Endothelial cell of umbilical vein (primary cell): Measurements from ENCODE around the gene LARGE1. TPM values are rescaled to one million over a fixed set of nuclear protein-coding genes. Genes with fewer than 3 reads are reported as not detected.

ENCODE experiments used
- BruUV-seq: library from RNA; stranded (reverse); fragments of 400-500 nt; replicated peaks from 2 replicates; lab custom pipeline; 2021; lab: Mats Ljungman, UMichigan
- CTCF ChIA-PET: fragments of 300-600, 350-600 bp; sonication (Branson Sonifier 250); formaldehyde crosslinking; loops from one replicate; lab custom pipeline; 2021; ENCODE audit warnings: antibody characterized with exemption, inconsistent platforms; lab: Charles Lee
- POLR2A ChIA-PET: fragments of 300-600, 350-600 bp; sonication (Branson Sonifier 250); formaldehyde crosslinking; loops from one replicate; lab custom pipeline; 2021; ENCODE audit warnings: antibody characterized with exemption, inconsistent platforms; lab: Charles Lee
- DNase-seq: peaks from one replicate; pipeline ENCODE4 v3.0.0-alpha.2; 2011; ENCODE audit warnings: low read depth, low spot score
- FAIRE-seq: peaks from 2 replicates; lab custom pipeline; 2011; peaks lifted over from hg19 to GRCh38; lab: Jason Lieb, UNC
- H2AFZ ChIP-seq: 2 replicates; pipeline ENCODE4 v1.6.0; 2012; ENCODE audit warnings: low read depth, low read length, control low read depth, inconsistent platforms
- H3K27ac ChIP-seq: 2 replicates; pipeline ENCODE4 v1.5.1; 2011; ENCODE audit warnings: low read depth, mild to moderate bottlenecking, control low read depth, low read length, moderate library complexity; ENCODE audit not compliant: insufficient read depth
- H3K27me3 ChIP-seq, 2 experiments: 2 replicates each; pipeline versions ENCODE4 v1.6.0 to v1.6.1; 2011; ENCODE audit warnings: low read length in 2 of 2, mixed read lengths in 1 of 2; ENCODE audit not compliant: control insufficient read depth in 2 of 2, insufficient read depth in 2 of 2
- H3K36me3 ChIP-seq, 2 experiments: 2 replicates in 1 of 2; 3 replicates in 1 of 2; pipeline ENCODE4 v1.5.1; 2011; ENCODE audit warnings: low read length in 2 of 2, mild to moderate bottlenecking in 1 of 2, moderate library complexity in 1 of 2; ENCODE audit not compliant: control insufficient read depth in 2 of 2, insufficient read depth in 2 of 2; ENCODE audit errors: extremely low read depth in 1 of 2
- H3K4me1 ChIP-seq: 3 replicates; pipeline ENCODE4 v1.5.1; 2011; ENCODE audit warnings: mild to moderate bottlenecking, low read length; ENCODE audit not compliant: control insufficient read depth, insufficient read depth; ENCODE audit errors: extremely low read depth
- H3K4me2 ChIP-seq: 2 replicates; pipeline ENCODE4 v1.6.1; 2011; ENCODE audit warnings: low read length, control low read depth, mixed read lengths; ENCODE audit not compliant: insufficient read depth
- H3K4me3 ChIP-seq, 3 experiments: fragments of 200-600 bp in 1 of 3; sonication (generic), shearing (Covaris generic) in 1 of 3; replicated peaks in 1 of 3; 2 replicates each; pipeline ENCODE4 v1.5.1; 2011 to 2016; ENCODE audit warnings: control low read depth in 3 of 3, low read length in 3 of 3, mild to moderate bottlenecking in 2 of 3, inconsistent platforms in 1 of 3, low read depth in 1 of 3, moderate library complexity in 1 of 3; ENCODE audit not compliant: insufficient read depth in 1 of 3
- H3K79me2 ChIP-seq: 2 replicates; pipeline ENCODE4 v1.6.0; 2012; ENCODE audit warnings: low read length, inconsistent platforms; ENCODE audit not compliant: control insufficient read depth, insufficient read depth
- H3K9ac ChIP-seq: replicated peaks from 2 replicates; pipeline ENCODE3; 2011; ENCODE audit warnings: low read length, control low read depth; ENCODE audit not compliant: insufficient read depth; ENCODE audit errors: extremely low read depth
- H3K9me1 ChIP-seq: replicated peaks from 3 replicates; pipeline ENCODE4 v1.6.0; 2011; ENCODE audit warnings: mild to moderate bottlenecking, low read length; ENCODE audit not compliant: control insufficient read depth, insufficient read depth; ENCODE audit errors: extremely low read depth
- H3K9me3 ChIP-seq: replicated peaks from 2 replicates; pipeline ENCODE4 v1.5.1; 2012; ENCODE audit warnings: low read length, inconsistent platforms; ENCODE audit not compliant: control insufficient read depth, insufficient read depth
- H4K20me1 ChIP-seq: replicated peaks from 2 replicates; pipeline ENCODE3; 2011; ENCODE audit warnings: mild to moderate bottlenecking, low read length; ENCODE audit not compliant: control insufficient read depth, insufficient read depth; ENCODE audit errors: extremely low read depth
- CTCF ChIP-seq, 2 donors: IDR thresholded peaks; 1 replicate in 1 of 2; 2 replicates in 1 of 2; pipeline ENCODE4 v1.5.1; 2011; ENCODE audit warnings: low read length in 2 of 2, mild to moderate bottlenecking in 2 of 2, moderate library complexity in 2 of 2, control low read depth in 1 of 2, inconsistent platforms in 1 of 2, low read depth in 1 of 2; ENCODE audit not compliant: insufficient read depth in 1 of 2; ENCODE audit errors: extremely low read depth in 1 of 2
- EZH2 ChIP-seq: IDR thresholded peaks from 2 replicates; pipeline ENCODE4 v1.6.1; 2012; ENCODE audit warnings: borderline replicate concordance, low read depth, mild to moderate bottlenecking, moderate library complexity, low read length, inconsistent platforms; ENCODE audit not compliant: severe bottlenecking
- FOS ChIP-seq: IDR thresholded peaks from 2 replicates; pipeline ENCODE4 v1.6.1; 2011; ENCODE audit warnings: mild to moderate bottlenecking, low read length, moderate library complexity, borderline replicate concordance; ENCODE audit not compliant: insufficient read depth
- GATA2 ChIP-seq: IDR thresholded peaks from 2 replicates; pipeline ENCODE4 v1.7.0; 2011; ENCODE audit warnings: low read depth, mild to moderate bottlenecking, moderate library complexity, mixed read lengths, low read length; ENCODE audit not compliant: insufficient read length, insufficient read depth
- JUN ChIP-seq: IDR thresholded peaks from 2 replicates; pipeline ENCODE4 v1.6.1; 2011; ENCODE audit warnings: borderline replicate concordance, low read depth; ENCODE audit not compliant: insufficient read length, insufficient read depth
- MYC ChIP-seq: IDR thresholded peaks from one replicate; pipeline ENCODE4 v1.6.1; 2011; ENCODE audit warnings: mild to moderate bottlenecking, low read depth, low read length
- POLR2A ChIP-seq: IDR thresholded peaks from 2 replicates; pipeline ENCODE4 v1.6.1; 2012; ENCODE audit warnings: low read depth, mild to moderate bottlenecking, control low read depth, low read length
- POLR2AphosphoS5 ChIP-seq: IDR thresholded peaks from 2 replicates; pipeline ENCODE4 v1.6.1; 2012; ENCODE audit warnings: low read depth, mild to moderate bottlenecking, control low read depth, low read length, moderate library complexity; ENCODE audit not compliant: insufficient read depth
- dilution Hi-C: fragments of 300-500 bp; cut with MboI; formaldehyde crosslinking; loops from one replicate; pipeline ENCODE4 v1.15.0; 2019; ENCODE audit warnings: low sequenced_read_pairs; ENCODE audit not compliant: extremely low pct_ligation_motif_present
- intact Hi-C: fragments of 100-400 bp; cut with micrococcal nuclease; formaldehyde crosslinking; loops from one replicate; pipeline ENCODE4 v1.10.0; 2022
- polyA plus RNA-seq, 4 experiments: library from polyadenylated mRNA; depleted of rRNA in 3 of 4; stranded (reverse) in 3 of 4; unstranded in 1 of 4; fragments of >200 nt; gene quantifications; 2 replicates each; pipeline versions ENCODE4 v1.2.1 to v1.2.3, GENCODE V29; 2011 to 2012; ENCODE audit warnings: missing spikeins in 1 of 4
- total RNA-seq: library from RNA; stranded (reverse); gene quantifications from 2 replicates; pipeline ENCODE4 v1.2.3, GENCODE V29; 2021
- TF ChIP-seq, protein P1 (sequence below): IDR thresholded peaks from 2 replicates; pipeline ENCODE4 v1.6.1; 2011; ENCODE audit not compliant: insufficient read depth, insufficient read length

LARGE1 gene
- total and polyA plus RNA-seq, 2 donors (not counting 3 experiments of a cell fraction or from before 2014, with no cell fraction given) = 0.95 to 4.4 TPM

DNA sequence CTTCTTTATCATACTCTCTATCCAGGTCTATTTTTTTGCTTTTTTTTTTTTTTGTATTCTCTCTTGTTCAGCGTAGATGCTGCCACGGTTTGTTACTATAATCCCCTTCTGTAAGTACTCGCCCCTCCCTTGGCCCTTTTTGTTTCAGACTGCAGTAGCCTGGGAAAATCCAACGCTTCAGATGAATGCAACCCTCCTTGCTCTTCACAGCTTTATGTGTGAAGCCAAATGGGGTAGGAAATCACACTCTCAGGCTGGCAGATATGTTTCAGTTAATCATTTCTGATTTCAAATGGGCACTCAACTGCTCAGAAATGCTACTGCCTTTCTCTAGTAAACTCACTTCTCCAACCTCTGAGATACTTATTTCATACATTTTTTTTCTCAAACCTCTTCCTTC is 149.1 kb downstream of the LARGE1 start:
- Histone ChIP-seq H4K20me1 (no peaks in the 10 kb centered on the region), H3K4me2 (no peak overlapping the region), H3K27ac (no peak overlapping the region), H3K9ac (no peak overlapping the region), H3K9me1 (no peaks in the 10 kb centered on the region), H2AFZ (no peak overlapping the region), H3K27me3 (no peaks in the 10 kb centered on the region), H3K4me3 (no peak overlapping the region), H3K36me3 (no peaks in the 10 kb centered on the region), H3K4me1 (no peaks in the 10 kb centered on the region), H3K9me3 (peaks cover 4% of the 10 kb centered on the region), H3K79me2 (no peaks in the 10 kb centered on the region)
- TF ChIP-seq GATA2 (no peak), JUN (no peak), CTCF (IDR thresholded peaks at IDR 0.05; ENCODE audit: extremely low read depth in 1 of 2, insufficient read depth in 1 of 2, low read depth in 1 of 2, low read length in 2 of 2) (no peak), FOS (no peak), MYC (no peak), POLR2AphosphoS5 (no peak), EZH2 (no peak), POLR2A (no peak)
- TF ChIP-seq, protein P1, sequence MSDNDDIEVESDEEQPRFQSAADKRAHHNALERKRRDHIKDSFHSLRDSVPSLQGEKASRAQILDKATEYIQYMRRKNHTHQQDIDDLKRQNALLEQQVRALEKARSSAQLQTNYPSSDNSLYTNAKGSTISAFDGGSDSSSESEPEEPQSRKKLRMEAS = no peak
- DNase-seq (no peak), FAIRE-seq (no peak)
- intact Hi-C loops = no loop called here
- no TSS peak for BruUV-seq
- dilution Hi-C loops = no loop called here
- POLR2A ChIA-PET = no interaction called here
- CTCF ChIA-PET = no interaction called here
